ENCODE data around the gene TFEB. TPM values are rescaled to one million over a fixed set of nuclear protein-coding genes. Genes with fewer than 3 reads are reported as not detected.

Gene TFEB
- total RNA-seq, 1 donor from 2014 or later: 37.8 TPM

DNA sequence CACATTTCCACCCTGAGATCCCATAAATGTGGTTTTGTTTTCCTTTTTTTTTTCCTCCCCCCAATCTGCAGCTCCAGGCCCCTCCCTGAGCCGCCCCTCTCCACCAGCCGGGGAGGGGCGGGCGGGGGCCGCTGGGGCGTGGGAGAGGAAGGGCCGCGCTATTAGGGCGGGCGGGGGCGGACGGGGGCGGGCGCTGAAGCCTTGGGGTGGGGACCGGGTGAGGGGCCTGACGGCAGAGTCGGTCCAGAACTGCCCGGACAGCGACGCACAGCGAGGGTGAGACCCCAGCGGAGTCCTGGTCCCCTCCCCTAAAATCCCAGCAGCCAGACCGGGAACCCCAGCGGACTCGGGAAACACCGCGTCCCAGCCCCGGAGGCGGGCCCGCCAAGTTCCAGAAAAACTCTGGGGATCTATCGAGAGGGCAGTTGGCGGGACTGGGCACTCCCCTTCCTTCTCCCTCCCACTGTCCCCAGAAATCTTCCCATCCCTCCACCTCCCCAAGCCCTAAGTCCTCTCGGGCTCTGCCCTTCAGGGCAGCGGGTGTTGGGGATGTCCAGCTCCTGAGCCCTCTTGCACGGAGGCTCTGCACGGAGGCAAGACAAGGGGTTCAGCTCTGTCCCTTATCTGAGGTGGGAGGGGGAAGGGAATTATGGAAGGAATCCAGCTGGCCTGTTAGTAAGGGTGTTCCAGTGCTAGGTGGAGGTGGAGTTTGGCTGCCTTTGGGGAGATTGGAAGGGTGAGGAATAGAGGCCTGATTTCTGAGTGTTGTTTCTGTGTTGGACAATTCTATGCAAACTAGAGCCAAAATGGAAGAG lies 45.4 kb upstream of the TFEB start, which contains the start of gene PRICKLE4:
TSS of gene PRICKLE4 (plus strand) at position 232 of the 815 bp plus-strand sequence. CDS start 2,692 bp downstream, outside the sequence.
- no peaks in the 10 kb centered on the region for H3K27me3 ChIP-seq
- TF ChIP-seq POLR2AphosphoS5 (IDR thresholded peaks at IDR 0.05; ENCODE audit: insufficient read depth in 1 of 2, low read depth in 1 of 2) (peak in 1 of 2 donors; percentile 17), POLR2A (IDR thresholded peaks at IDR 0.05) (no peak)
- peaks cover 44% of the 10 kb centered on the region for H3K4me1 ChIP-seq
- H3K9me3 ChIP-seq: no peaks in the 10 kb centered on the region
- intact Hi-C loops (cut with DNase I): loop anchor here (2.0 kb wide), 1 partner anchor 264 kb away; no protein-coding TSS in a partner anchor
- H3K4me3 ChIP-seq: peak within 1 kb of the TSS; percentile 83 to 89
- peaks cover 0 to 8% of the 10 kb centered on the region in 2 donors for H3K36me3 ChIP-seq
- DNase-seq (ENCODE audit: extremely low spot score in 2 of 2): no peak
- H3K27ac ChIP-seq: peak within 1 kb of the TSS; percentile 94

- no peak for TF ChIP-seq POLR2A (IDR thresholded peaks at IDR 0.05)
- TF ChIP-seq, protein P1, sequence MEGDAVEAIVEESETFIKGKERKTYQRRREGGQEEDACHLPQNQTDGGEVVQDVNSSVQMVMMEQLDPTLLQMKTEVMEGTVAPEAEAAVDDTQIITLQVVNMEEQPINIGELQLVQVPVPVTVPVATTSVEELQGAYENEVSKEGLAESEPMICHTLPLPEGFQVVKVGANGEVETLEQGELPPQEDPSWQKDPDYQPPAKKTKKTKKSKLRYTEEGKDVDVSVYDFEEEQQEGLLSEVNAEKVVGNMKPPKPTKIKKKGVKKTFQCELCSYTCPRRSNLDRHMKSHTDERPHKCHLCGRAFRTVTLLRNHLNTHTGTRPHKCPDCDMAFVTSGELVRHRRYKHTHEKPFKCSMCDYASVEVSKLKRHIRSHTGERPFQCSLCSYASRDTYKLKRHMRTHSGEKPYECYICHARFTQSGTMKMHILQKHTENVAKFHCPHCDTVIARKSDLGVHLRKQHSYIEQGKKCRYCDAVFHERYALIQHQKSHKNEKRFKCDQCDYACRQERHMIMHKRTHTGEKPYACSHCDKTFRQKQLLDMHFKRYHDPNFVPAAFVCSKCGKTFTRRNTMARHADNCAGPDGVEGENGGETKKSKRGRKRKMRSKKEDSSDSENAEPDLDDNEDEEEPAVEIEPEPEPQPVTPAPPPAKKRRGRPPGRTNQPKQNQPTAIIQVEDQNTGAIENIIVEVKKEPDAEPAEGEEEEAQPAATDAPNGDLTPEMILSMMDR (IDR thresholded peaks at IDR 0.05): peak; percentile 77 to 92 (median 77)
- TF ChIP-seq POLR2AphosphoS5 (IDR thresholded peaks at IDR 0.05; ENCODE audit: insufficient read depth in 1 of 2, low read depth in 1 of 2): peak; percentile 66
- Histone ChIP-seq H3K4me3 (peak within 1 kb of the TSS; percentile 83 to 89), H3K27me3 (no peaks in the 10 kb centered on the region), H3K27ac (peak within 1 kb of the TSS; percentile 94), H3K36me3 (peaks cover 0 to 16% of the 10 kb centered on the region in 2 donors), H3K9me3 (no peaks in the 10 kb centered on the region), H3K4me1 (peaks cover 36% of the 10 kb centered on the region)
- intact Hi-C loops (cut with DNase I): loop anchor here (2.0 kb wide), 1 partner anchor 265 kb away; no protein-coding TSS in a partner anchor
- peak in 1 of 2 donors; percentile 96 for DNase-seq (ENCODE audit: extremely low spot score in 2 of 2)
Measured at GRCh38 chr6:41779788-41780550, 44.6 kb upstream of the TFEB start, which contains the start of gene FRS3. FRS3 (minus strand) TSS chr6:41779900; CDS start chr6:41776987, 2,913 bp downstream.

DNA sequence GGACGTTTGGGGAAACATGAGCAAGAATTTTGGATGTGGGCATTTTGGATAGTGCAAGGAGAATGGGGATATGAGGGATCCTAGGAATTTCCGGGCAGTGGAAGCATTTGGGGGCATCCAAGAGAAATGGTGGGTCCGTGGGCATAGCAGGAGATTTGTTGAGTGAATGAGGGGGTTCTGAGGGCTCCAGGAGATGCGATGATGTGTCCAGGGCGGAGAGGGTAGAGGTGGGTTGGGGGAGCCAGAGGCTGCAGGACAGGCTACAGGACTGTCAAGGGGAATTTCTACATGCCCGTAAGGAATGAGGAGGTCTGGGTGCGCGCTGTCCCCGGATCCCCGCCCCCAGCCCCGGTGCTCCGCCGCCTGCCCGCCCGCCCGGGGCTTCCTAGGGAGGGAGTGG lies 43.9 kb upstream of the TFEB start:
- no peak for DNase-seq (ENCODE audit: extremely low spot score in 2 of 2)
- H3K27ac ChIP-seq: peak overlapping the region; percentile 48
- H3K4me1 ChIP-seq: peaks cover 29% of the 10 kb centered on the region
- intact Hi-C loops (cut with DNase I): no loop called here
- no peaks in the 10 kb centered on the region for H3K27me3 ChIP-seq
- peak overlapping the region; percentile 83 to 89 for H3K4me3 ChIP-seq
- TF ChIP-seq POLR2AphosphoS5 (IDR thresholded peaks at IDR 0.05; ENCODE audit: insufficient read depth in 1 of 2, low read depth in 1 of 2) (no peak), POLR2A (IDR thresholded peaks at IDR 0.05) (no peak)
- TF ChIP-seq, protein P1 (IDR thresholded peaks at IDR 0.05): no peak
- no peaks in the 10 kb centered on the region for H3K9me3 ChIP-seq
- peaks cover 0 to 22% of the 10 kb centered on the region in 2 donors for H3K36me3 ChIP-seq

- peaks cover 0 to 27% of the 10 kb centered on the region in 2 donors for H3K36me3 ChIP-seq
- TF ChIP-seq POLR2AphosphoS5 (IDR thresholded peaks at IDR 0.05; ENCODE audit: insufficient read depth in 1 of 2, low read depth in 1 of 2) (no peak), POLR2A (IDR thresholded peaks at IDR 0.05) (no peak)
- TF ChIP-seq, protein P1 (IDR thresholded peaks at IDR 0.05): no peak
- H3K9me3 ChIP-seq: no peaks in the 10 kb centered on the region
- H3K4me3 ChIP-seq: peak overlapping the region; percentile 83 to 89
- H3K4me1 ChIP-seq: peaks cover 25% of the 10 kb centered on the region
- H3K27me3 ChIP-seq: no peaks in the 10 kb centered on the region
- intact Hi-C loops (cut with DNase I): no loop called here
- peak overlapping the region; percentile 48 for H3K27ac ChIP-seq
- no peak for DNase-seq (ENCODE audit: extremely low spot score in 2 of 2)
Measured at GRCh38 chr6:41778895-41779294, 43.5 kb upstream of the TFEB start.
